Trophoblast cell (in vitro differentiated cells and primary cell): ENCODE measurements around the gene HTRA3.

Experiments
- DNase-seq, 2 donors: peaks; one replicate each; pipeline ENCODE4 v3.0.0-alpha.2; 2016
- H2AFZ ChIP-seq: 2 replicates; pipeline ENCODE4 v1.6.1; 2013; ENCODE audit warnings: low read length, moderate library complexity, mild to moderate bottlenecking; ENCODE audit not compliant: insufficient read depth, poor library complexity
- H2AK5ac ChIP-seq: 2 replicates; pipeline ENCODE4 v1.6.1; 2013; ENCODE audit warnings: mild to moderate bottlenecking, low read length
- H2BK120ac ChIP-seq: 2 replicates; pipeline ENCODE4 v1.6.1; 2013; ENCODE audit warnings: low read length, mild to moderate bottlenecking, moderate library complexity; ENCODE audit not compliant: insufficient read depth, poor library complexity
- H2BK12ac ChIP-seq: 2 replicates; pipeline ENCODE4 v1.6.1; 2013; ENCODE audit warnings: mild to moderate bottlenecking, low read length, moderate library complexity
- H2BK5ac ChIP-seq: 2 replicates; pipeline ENCODE4 v1.6.1; 2013; ENCODE audit warnings: low read length, low read depth, moderate library complexity, mild to moderate bottlenecking; ENCODE audit not compliant: poor library complexity
- H3K14ac ChIP-seq: 2 replicates; pipeline ENCODE4 v1.6.1; 2013; ENCODE audit warnings: mild to moderate bottlenecking, low read length
- H3K18ac ChIP-seq: 2 replicates; pipeline ENCODE4 v1.6.1; 2013; ENCODE audit warnings: mild to moderate bottlenecking, low read length
- H3K23ac ChIP-seq: 2 replicates; pipeline ENCODE4 v1.6.1; 2013; ENCODE audit warnings: low read length
- H3K27ac ChIP-seq: 2 replicates; pipeline ENCODE4 v1.5.1; 2013; ENCODE audit warnings: low read depth, mild to moderate bottlenecking, inconsistent platforms, low read length, moderate library complexity
- H3K27me3 ChIP-seq: 2 replicates; pipeline ENCODE4 v1.6.1; 2013; ENCODE audit warnings: inconsistent platforms, mild to moderate bottlenecking, low read length, moderate library complexity; ENCODE audit not compliant: insufficient read depth
- H3K36me3 ChIP-seq, 2 experiments: 1 replicate in 1 of 2; 2 replicates in 1 of 2; pipeline ENCODE4 v1.6.1; 2013; ENCODE audit warnings: low read length in 2 of 2, mild to moderate bottlenecking in 2 of 2, moderate library complexity in 1 of 2; ENCODE audit not compliant: insufficient read depth in 2 of 2, control insufficient read depth in 1 of 2
- H3K4ac ChIP-seq: 2 replicates; pipeline ENCODE4 v1.6.1; 2013; ENCODE audit warnings: low read depth, mild to moderate bottlenecking, low read length, moderate library complexity
- H3K4me1 ChIP-seq, 2 experiments: 1 replicate in 1 of 2; 2 replicates in 1 of 2; pipeline ENCODE4 v1.6.1; 2013; ENCODE audit warnings: low read length in 2 of 2, mild to moderate bottlenecking in 2 of 2, moderate library complexity in 1 of 2; ENCODE audit not compliant: insufficient read depth in 2 of 2, control insufficient read depth in 1 of 2
- H3K4me2 ChIP-seq: 2 replicates; pipeline ENCODE4 v1.6.1; 2013; ENCODE audit warnings: inconsistent platforms, mild to moderate bottlenecking, low read length, moderate library complexity
- H3K4me3 ChIP-seq: 2 replicates; pipeline ENCODE4 v1.5.1; 2013; ENCODE audit warnings: mild to moderate bottlenecking, low read depth, low read length, inconsistent platforms
- H3K79me1 ChIP-seq: one replicate; pipeline ENCODE4 v1.6.1; 2013; ENCODE audit warnings: low read length
- H3K79me2 ChIP-seq: 2 replicates; pipeline ENCODE4 v1.6.1; 2013; ENCODE audit warnings: low read length, mild to moderate bottlenecking; ENCODE audit not compliant: control insufficient read depth, insufficient read depth, poor library complexity
- H3K9ac ChIP-seq: 2 replicates; pipeline ENCODE4 v1.6.1; 2013; ENCODE audit warnings: mild to moderate bottlenecking, low read length
- H3K9me3 ChIP-seq: 2 replicates; pipeline ENCODE4 v1.6.1; 2013; ENCODE audit warnings: low read depth, mild to moderate bottlenecking, control low read depth, inconsistent platforms, low read length; ENCODE audit not compliant: insufficient read depth
- H4K12ac ChIP-seq: 2 replicates; pipeline ENCODE4 v1.6.1; 2013; ENCODE audit warnings: low read depth, mild to moderate bottlenecking, low read length, moderate library complexity
- H4K8ac ChIP-seq: 2 replicates; pipeline ENCODE4 v1.6.1; 2013; ENCODE audit warnings: low read depth, mild to moderate bottlenecking, low read length, moderate library complexity
- H4K91ac ChIP-seq: one replicate; pipeline ENCODE4 v1.6.1; 2013; ENCODE audit warnings: low read depth, mild to moderate bottlenecking, low read length, moderate library complexity
- WGBS: extraction: QIAGEN DNeasy Blood & Tissue Kit; methylation state at CpG from one replicate; pipeline ENCODE4 v1.1.7; 2013; ENCODE audit warnings: missing lambda C conversion rate; ENCODE audit not compliant: insufficient read length, insufficient coverage; ENCODE audit errors: extremely low coverage; 5-methylcytosine and 5-hydroxymethylcytosine counted together

HTRA3 gene

GRCh38 chr4:8270418-8270771 lies 841 bp downstream of the HTRA3 start:
- Histone ChIP-seq H3K9ac (no peak overlapping the region), H4K12ac (no peak overlapping the region), H3K9me3 (peaks cover 5% of the 10 kb centered on the region), H4K91ac (peak overlapping the region; percentile 72), H3K79me1 (peaks cover 15% of the 10 kb centered on the region), H3K4me3 (no peak overlapping the region), H3K18ac (peak overlapping the region; percentile 61), H3K4me2 (peak overlapping the region; percentile 90), H3K4ac (no peak overlapping the region), H3K27ac (no peak overlapping the region), H3K79me2 (peaks cover 4% of the 10 kb centered on the region), H2AK5ac (peak overlapping the region; percentile 3), H3K23ac (no peak overlapping the region), H2BK5ac (no peak overlapping the region), H2AFZ (no peak overlapping the region), H4K8ac (peak overlapping the region; percentile 14), H3K36me3 (peaks cover 0 to 2% of the 10 kb centered on the region in 2 experiments), H3K14ac (peak overlapping the region; percentile 57), H2BK12ac (peak overlapping the region; percentile 12), H2BK120ac (no peak overlapping the region), H3K27me3 (peaks cover 3% of the 10 kb centered on the region), H3K4me1 (peaks cover 35% of the 10 kb centered on the region in 2 experiments)
- DNase-seq = no peak
- WGBS = no CpG with 5 or more reads among the region's 11 CpGs

- DNase-seq = no peak
- no peak overlapping the region for H3K27ac ChIP-seq
Measured at GRCh38 chr4:8270912-8271815, 1.6 kb downstream of the HTRA3 start.

DNA sequence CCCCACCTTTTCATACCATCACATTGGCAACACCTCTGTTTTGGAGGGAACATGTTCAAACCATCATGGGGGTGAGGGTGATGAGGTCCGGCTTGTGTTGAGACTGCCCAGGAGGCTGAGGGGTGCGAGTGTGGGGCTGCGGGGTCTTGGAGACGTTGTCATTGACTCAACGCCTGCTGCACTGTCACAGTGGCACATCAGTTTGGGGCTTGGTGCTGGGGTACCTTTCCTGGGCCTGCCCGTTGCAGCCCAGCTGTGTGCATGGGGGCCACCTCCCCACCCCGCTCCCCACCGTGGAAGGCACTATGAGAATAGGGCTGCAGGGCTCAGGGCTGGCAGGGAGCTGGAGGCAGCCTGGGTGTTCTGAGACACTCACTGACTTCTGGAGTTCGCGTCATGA lies 2.3 kb downstream of the HTRA3 start:
- peaks cover 15% of the 10 kb centered on the region for H3K79me1 ChIP-seq
- H3K9me3 ChIP-seq = peaks cover 5% of the 10 kb centered on the region
- H3K18ac ChIP-seq = no peak overlapping the region
- no peak overlapping the region for H4K8ac ChIP-seq
- H3K4me1 ChIP-seq = peaks cover 29 to 30% of the 10 kb centered on the region in 2 experiments
- peaks cover 0 to 2% of the 10 kb centered on the region in 2 experiments for H3K36me3 ChIP-seq
- no peak overlapping the region for H3K9ac ChIP-seq
- H2BK120ac ChIP-seq = no peak overlapping the region
- no peak overlapping the region for H2AFZ ChIP-seq
- no peak overlapping the region for H3K4me3 ChIP-seq
- H3K4ac ChIP-seq = no peak overlapping the region
- H3K23ac ChIP-seq = no peak overlapping the region
- peak overlapping the region; percentile 32 for H2AK5ac ChIP-seq
- H4K12ac ChIP-seq = no peak overlapping the region
- no CpG with 5 or more reads among the region's 10 CpGs for WGBS
- no peak overlapping the region for H2BK12ac ChIP-seq
- no peak overlapping the region for H4K91ac ChIP-seq
- DNase-seq = no peak
- H3K14ac ChIP-seq = peak overlapping the region; percentile 13
- H3K27me3 ChIP-seq = peaks cover 3% of the 10 kb centered on the region
- no peak overlapping the region for H2BK5ac ChIP-seq
- peaks cover 4% of the 10 kb centered on the region for H3K79me2 ChIP-seq
- no peak overlapping the region for H3K4me2 ChIP-seq
- no peak overlapping the region for H3K27ac ChIP-seq

More at GRCh38 chr4:8270912-8271815, 1.6 kb downstream of the HTRA3 start:
- Histone ChIP-seq H3K4me1 (peaks cover 35% of the 10 kb centered on the region in 2 experiments), H2AK5ac (no peak overlapping the region), H3K79me2 (peaks cover 4% of the 10 kb centered on the region), H3K9me3 (peaks cover 5% of the 10 kb centered on the region), H3K4ac (no peak overlapping the region), H2AFZ (no peak overlapping the region), H3K14ac (no peak overlapping the region), H4K8ac (no peak overlapping the region), H3K4me2 (peak overlapping the region; percentile 90), H2BK5ac (no peak overlapping the region), H3K23ac (no peak overlapping the region), H3K79me1 (peaks cover 15% of the 10 kb centered on the region), H4K12ac (no peak overlapping the region), H3K18ac (no peak overlapping the region), H3K4me3 (no peak overlapping the region), H3K36me3 (peaks cover 0 to 2% of the 10 kb centered on the region in 2 experiments), H2BK12ac (no peak overlapping the region), H2BK120ac (no peak overlapping the region), H3K9ac (no peak overlapping the region), H3K27me3 (peaks cover 3% of the 10 kb centered on the region), H4K91ac (no peak overlapping the region)
- WGBS = no CpG with 5 or more reads among the region's 27 CpGs

DNA sequence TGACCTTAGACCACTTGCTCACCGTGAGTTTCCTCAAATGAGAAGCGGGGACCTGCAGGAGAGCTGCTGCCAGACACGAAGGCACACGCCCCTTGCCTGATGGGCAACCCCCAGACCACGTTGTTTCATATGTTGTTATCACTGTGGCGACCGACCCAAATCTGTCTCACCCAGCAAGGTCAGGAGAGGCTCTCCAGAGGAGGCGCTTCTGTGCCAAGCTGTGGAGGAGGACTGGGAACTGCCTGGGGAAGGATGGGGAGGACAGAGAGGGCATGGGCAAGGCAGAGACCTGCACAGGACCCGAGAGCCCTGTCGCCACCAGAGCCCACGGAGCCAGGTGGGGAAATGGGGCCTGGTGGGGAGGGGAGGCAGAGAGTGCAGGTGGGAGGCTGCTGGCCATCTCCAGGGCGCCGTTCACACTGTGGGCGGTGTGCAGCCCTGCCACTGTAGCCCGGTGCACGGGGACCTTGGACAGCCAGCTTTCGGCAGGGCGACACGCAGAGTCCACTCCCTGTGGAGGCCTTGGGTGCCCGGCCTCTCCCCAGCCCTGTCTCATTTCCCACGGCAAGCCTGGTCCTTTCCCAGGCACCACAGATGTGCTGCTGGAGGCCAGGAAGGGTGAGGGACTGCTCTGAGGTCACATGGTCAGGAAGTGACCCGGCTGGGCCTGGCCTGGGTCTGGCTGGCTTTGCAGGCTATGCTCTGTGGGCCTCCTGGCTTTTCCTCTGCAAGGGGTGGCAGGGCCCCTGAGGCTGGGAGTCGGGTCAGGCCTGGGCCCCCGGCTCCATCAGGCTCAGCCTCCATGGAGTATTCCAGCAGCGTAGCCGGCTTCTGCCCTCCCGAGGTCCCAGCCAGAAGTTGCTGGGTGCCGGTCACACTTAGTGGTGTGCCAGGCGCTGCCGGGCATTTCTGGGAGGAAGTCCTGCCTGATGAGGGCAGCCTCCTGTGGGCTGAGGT lies 3.2 kb downstream of the HTRA3 start:
- no peak overlapping the region for H3K9ac ChIP-seq
- H3K79me2 ChIP-seq = peaks cover 4% of the 10 kb centered on the region
- no peak overlapping the region for H3K18ac ChIP-seq
- peaks cover 3% of the 10 kb centered on the region for H3K27me3 ChIP-seq
- WGBS = no CpG with 5 or more reads among the region's 30 CpGs
- no peak overlapping the region for H2BK120ac ChIP-seq
- no peak overlapping the region for H4K12ac ChIP-seq
- H3K4me2 ChIP-seq = no peak overlapping the region
- peaks cover 5% of the 10 kb centered on the region for H3K9me3 ChIP-seq
- no peak overlapping the region for H3K14ac ChIP-seq
- peaks cover 9% of the 10 kb centered on the region for H3K79me1 ChIP-seq
- H2AFZ ChIP-seq = no peak overlapping the region
- H3K23ac ChIP-seq = no peak overlapping the region
- peak overlapping the region; percentile 38 for H4K91ac ChIP-seq
- peak overlapping the region; percentile 2 for H2AK5ac ChIP-seq
- no peak for DNase-seq
- peak overlapping the region; percentile 19 for H4K8ac ChIP-seq
- peak overlapping the region; percentile 7 for H2BK12ac ChIP-seq
- peaks cover 24 to 26% of the 10 kb centered on the region in 2 experiments for H3K4me1 ChIP-seq
- H2BK5ac ChIP-seq = no peak overlapping the region
- H3K4me3 ChIP-seq = no peak overlapping the region
- H3K4ac ChIP-seq = no peak overlapping the region
- H3K27ac ChIP-seq = no peak overlapping the region
- H3K36me3 ChIP-seq = peaks cover 0 to 2% of the 10 kb centered on the region in 2 experiments
